Motor neuron (in vitro differentiated cells): Measurements from ENCODE around the gene PIP5K1B. TPM values are rescaled to one million over a fixed set of nuclear protein-coding genes. Genes with fewer than 3 reads are reported as not detected.

ENCODE experiments used
- ATAC-seq, 8 experiments: fragments of 200-7000 bp; cut with Tn5 transposase; replicated peaks in 6 of 8; 2 replicates each; pipeline ENCODE4 v1.8.0; 2021; ENCODE audit warnings: mild to moderate bottlenecking in 8 of 8, moderate library complexity in 8 of 8
- H3K27ac ChIP-seq, 2 donors: fragments of 250-450 bp; sonication (Bioruptor Pico); 2 replicates each; pipeline ENCODE4 v1.9.0; 2021; ENCODE audit warnings: antibody characterized with exemption in 2 of 2, mild to moderate bottlenecking in 2 of 2, moderate library complexity in 1 of 2
- H3K4me1 ChIP-seq, 2 donors: fragments of 250-450 bp; sonication (Bioruptor Pico); replicated peaks in 1 of 2; 2 replicates each; pipeline ENCODE4 v1.6.1; 2021; ENCODE audit warnings: antibody characterized with exemption in 2 of 2, mild to moderate bottlenecking in 2 of 2, moderate library complexity in 1 of 2
- H3K4me3 ChIP-seq, 5 donors: fragments of 250-450 bp; sonication (Bioruptor Pico); 2 replicates each; pipeline ENCODE4 v1.9.0; 2021; ENCODE audit warnings: antibody characterized with exemption in 5 of 5, mild to moderate bottlenecking in 5 of 5, moderate library complexity in 4 of 5
- WGBS, 10 experiments: fragments of 450-650 bp; shearing (Covaris generic); methylation state at CpG; one replicate each; pipeline ENCODE4 v1.0.0; 2022; 5-methylcytosine and 5-hydroxymethylcytosine counted together
- in situ Hi-C, 9 experiments: fragments of 400-800 bp; cut with MboI; loops; one replicate each; pipeline ENCODE4 v1.15.0; 2021; ENCODE audit warnings: low sequenced_read_pairs in 9 of 9, low pct_unique_long_range_greater_than_20kb in 2 of 9; ENCODE audit not compliant: unreplicated experiment in 9 of 9
- total RNA-seq, 8 experiments: library from RNA; unstranded; fragments of 300-600 nt; gene quantifications; 2 replicates each; pipeline versions ENCODE4 v1.2.3 to v1.2.4, GENCODE V29; 2022

PIP5K1B gene
- total RNA-seq, 8 experiments from 2014 or later, result 0.18 to 2.4 (median 0.47) TPM

GRCh38 chr9:68933434-68934328 is 228.6 kb downstream of the PIP5K1B start:
- Histone ChIP-seq H3K27ac (no peak overlapping the region), H3K4me1 (no peaks in the 10 kb centered on the region), H3K4me3 (no peak overlapping the region)
- in situ Hi-C loops, result no loop called here
- WGBS, 10 experiments, result 0 to 76% (median 50%) methylated on average over 1 to 4 of the region's 4 CpGs; no CpG with 5 or more reads in 1 of the 10 experiments
- ATAC-seq, result no peak

GRCh38 chr9:68934329-68934644 is 229.2 kb downstream of the PIP5K1B start:
- WGBS, 10 experiments, result 0 to 86% (median 40%) methylated on average over 1 of the region's 1 CpG; no CpG with 5 or more reads in 3 of the 10 experiments
- ATAC-seq, result no peak
- Histone ChIP-seq H3K4me3 (no peak overlapping the region), H3K27ac (no peak overlapping the region), H3K4me1 (no peaks in the 10 kb centered on the region)
- in situ Hi-C loops, result no loop called here

- in situ Hi-C loops, result no loop called here
- WGBS, 10 experiments, result 14 to 100% (median 81%) methylated on average over 1 to 6 of the region's 6 CpGs
- ATAC-seq, result peak in 5 of 8 experiments; percentile 33 to 60 (median 53)
- no peak overlapping the region for H3K27ac ChIP-seq
- H3K4me1 ChIP-seq, result no peaks in the 10 kb centered on the region
- no peak overlapping the region for H3K4me3 ChIP-seq
These were observed 235.5 kb downstream of the PIP5K1B start for GRCh38 chr9:68940573-68940972.

- Histone ChIP-seq H3K4me1 (no peaks in the 10 kb centered on the region), H3K4me3 (no peak overlapping the region), H3K27ac (no peak overlapping the region)
- ATAC-seq, result no peak
- 11 to 94% (median 85%) methylated on average over 2 to 7 of the region's 7 CpGs; no CpG with 5 or more reads in 1 of the 10 experiments for WGBS, 10 experiments
- in situ Hi-C loops, result no loop called here
These were observed 236.9 kb downstream of the PIP5K1B start for GRCh38 chr9:68941780-68942459.

- no peak for ATAC-seq
- 0 to 95% (median 54%) methylated on average over 1 to 3 of the region's 3 CpGs; no CpG with 5 or more reads in 2 of the 10 experiments for WGBS, 10 experiments
- in situ Hi-C loops, result no loop called here
- Histone ChIP-seq H3K4me3 (no peak overlapping the region), H3K27ac (no peak overlapping the region), H3K4me1 (no peaks in the 10 kb centered on the region)
These were observed 237.8 kb downstream of the PIP5K1B start for GRCh38 chr9:68942790-68943189.

GRCh38 chr9:68947015-68947414 is 242.0 kb downstream of the PIP5K1B start:
- ATAC-seq, result no peak

GRCh38 chr9:68947842-68948569 is 243.0 kb downstream of the PIP5K1B start:
- Histone ChIP-seq H3K27ac (no peak overlapping the region), H3K4me3 (no peak overlapping the region), H3K4me1 (no peaks in the 10 kb centered on the region)
- ATAC-seq, result no peak
- 0 to 100% (median 80%) methylated on average over 1 of the region's 3 CpGs; no CpG with 5 or more reads in 5 of the 10 experiments for WGBS, 10 experiments
- in situ Hi-C loops, result no loop called here

More at GRCh38 chr9:68947015-68947414, 242.0 kb downstream of the PIP5K1B start:
- 10 to 100% (median 81%) methylated on average over 1 to 4 of the region's 4 CpGs; no CpG with 5 or more reads in 2 of the 10 experiments for WGBS, 10 experiments
- Histone ChIP-seq H3K4me3 (no peak overlapping the region), H3K4me1 (no peaks in the 10 kb centered on the region), H3K27ac (no peak overlapping the region)
- in situ Hi-C loops, result no loop called here

- H3K4me3 ChIP-seq, result no peak overlapping the region
- WGBS, 10 experiments, result 15 to 100% (median 77%) methylated on average over 1 to 13 of the region's 13 CpGs
- ATAC-seq, result peak in 1 of 8 experiments; percentile 51
- in situ Hi-C loops, result no loop called here
- no peaks in the 10 kb centered on the region for H3K4me1 ChIP-seq
- H3K27ac ChIP-seq, result no peak overlapping the region
These were observed 244.4 kb downstream of the PIP5K1B start for GRCh38 chr9:68949271-68950000.

- WGBS, 10 experiments, result 0 to 100% (median 62%) methylated on average over 2 to 4 of the region's 4 CpGs; no CpG with 5 or more reads in 4 of the 10 experiments
- Histone ChIP-seq H3K27ac (no peak overlapping the region), H3K4me3 (no peak overlapping the region), H3K4me1 (no peaks in the 10 kb centered on the region)
- no peak for ATAC-seq
- in situ Hi-C loops, result no loop called here
These were observed 245.1 kb downstream of the PIP5K1B start for GRCh38 chr9:68950188-68950587.

GRCh38 chr9:68950689-68951088 is 245.6 kb downstream of the PIP5K1B start:
- in situ Hi-C loops, result no loop called here
- Histone ChIP-seq H3K4me3 (no peak overlapping the region), H3K27ac (no peak overlapping the region), H3K4me1 (no peaks in the 10 kb centered on the region)
- WGBS, 10 experiments, result 33 to 100% (median 83%) methylated on average over 1 to 2 of the region's 2 CpGs; no CpG with 5 or more reads in 3 of the 10 experiments
- no peak for ATAC-seq

GRCh38 chr9:68951879-68952659 is 247.0 kb downstream of the PIP5K1B start:
- H3K27ac ChIP-seq, result no peak overlapping the region
- in situ Hi-C loops, result no loop called here
- WGBS, 10 experiments, result 0 to 97% (median 83%) methylated on average over 2 to 8 of the region's 8 CpGs
- no peak overlapping the region for H3K4me3 ChIP-seq
- no peaks in the 10 kb centered on the region for H3K4me1 ChIP-seq
- ATAC-seq, result no peak

- 0 to 100% (median 80%) methylated on average over 1 of the region's 1 CpG; no CpG with 5 or more reads in 1 of the 10 experiments for WGBS, 10 experiments
- H3K27ac ChIP-seq, result no peak overlapping the region
- no peaks in the 10 kb centered on the region for H3K4me1 ChIP-seq
- no peak overlapping the region for H3K4me3 ChIP-seq
- ATAC-seq, result no peak
- in situ Hi-C loops, result no loop called here
These were observed 248.7 kb downstream of the PIP5K1B start for GRCh38 chr9:68953771-68954170.
